Measurements from ENCODE around the gene NID1. TPM values are rescaled to one million over a fixed set of nuclear protein-coding genes. Genes with fewer than 3 reads are reported as not detected.

Gene NID1
- total RNA-seq, 1 experiment from 2014 or later = 8.6 TPM

GRCh38 chr1:236066054-236066453 is 1.2 kb upstream of the NID1 start:
- peaks cover 5% of the 10 kb centered on the region for H3K36me3 Mint-ChIP-seq (ENCODE audit: insufficient read depth, unreplicated experiment)

GRCh38 chr1:236065509-236066005 is 667 bp upstream of the NID1 start:
- peaks cover 5% of the 10 kb centered on the region for H3K36me3 Mint-ChIP-seq (ENCODE audit: insufficient read depth, unreplicated experiment)
- BruUV-seq (replicated peaks) = no TSS peak
- H3K4me3 Mint-ChIP-seq (ENCODE audit: low read depth, unreplicated experiment) = peak overlapping the region; percentile 67
- TF ChIP-seq CTCF (IDR thresholded peaks at IDR 0.05; ENCODE audit: unreplicated experiment) = no peak
- intact Hi-C loops (cut with micrococcal nuclease; ENCODE audit: unreplicated experiment) = no loop called here
- H3K27me3 Mint-ChIP-seq (ENCODE audit: unreplicated experiment) = peaks cover 25% of the 10 kb centered on the region
- no peaks in the 10 kb centered on the region for H3K9me3 Mint-ChIP-seq (ENCODE audit: low read depth, unreplicated experiment)
- no peak for DNase-seq
- CTCF ChIA-PET = no interaction called here
- H3K4me1 Mint-ChIP-seq (ENCODE audit: low read depth, unreplicated experiment) = no peaks in the 10 kb centered on the region
- H3K27ac Mint-ChIP-seq (ENCODE audit: unreplicated experiment) = no peak overlapping the region

More at GRCh38 chr1:236066054-236066453, 1.2 kb upstream of the NID1 start:
- intact Hi-C loops (cut with micrococcal nuclease; ENCODE audit: unreplicated experiment) = no loop called here
- no TSS peak for BruUV-seq (replicated peaks)
- no peak for DNase-seq
- TF ChIP-seq CTCF (IDR thresholded peaks at IDR 0.05; ENCODE audit: unreplicated experiment) = no peak
- Mint-ChIP-seq H3K27ac (ENCODE audit: unreplicated experiment) (no peak overlapping the region), H3K4me1 (ENCODE audit: low read depth, unreplicated experiment) (no peaks in the 10 kb centered on the region), H3K9me3 (ENCODE audit: low read depth, unreplicated experiment) (no peaks in the 10 kb centered on the region), H3K4me3 (ENCODE audit: low read depth, unreplicated experiment) (no peak overlapping the region), H3K27me3 (ENCODE audit: unreplicated experiment) (peaks cover 25% of the 10 kb centered on the region)
- CTCF ChIA-PET = no interaction called here

- Mint-ChIP-seq H3K36me3 (ENCODE audit: insufficient read depth, unreplicated experiment) (peaks cover 5% of the 10 kb centered on the region), H3K9me3 (ENCODE audit: low read depth, unreplicated experiment) (no peaks in the 10 kb centered on the region), H3K4me3 (ENCODE audit: low read depth, unreplicated experiment) (peak overlapping the region; percentile 67), H3K27ac (ENCODE audit: unreplicated experiment) (no peak overlapping the region), H3K27me3 (ENCODE audit: unreplicated experiment) (peaks cover 25% of the 10 kb centered on the region), H3K4me1 (ENCODE audit: low read depth, unreplicated experiment) (no peaks in the 10 kb centered on the region)
- DNase-seq = peak; percentile 47
- CTCF ChIA-PET = no interaction called here
- no TSS peak for BruUV-seq (replicated peaks)
- intact Hi-C loops (cut with micrococcal nuclease; ENCODE audit: unreplicated experiment) = no loop called here
- TF ChIP-seq CTCF (IDR thresholded peaks at IDR 0.05; ENCODE audit: unreplicated experiment) = no peak
Observed at GRCh38 chr1:236063919-236064673, 794 bp downstream of the NID1 start.

DNA sequence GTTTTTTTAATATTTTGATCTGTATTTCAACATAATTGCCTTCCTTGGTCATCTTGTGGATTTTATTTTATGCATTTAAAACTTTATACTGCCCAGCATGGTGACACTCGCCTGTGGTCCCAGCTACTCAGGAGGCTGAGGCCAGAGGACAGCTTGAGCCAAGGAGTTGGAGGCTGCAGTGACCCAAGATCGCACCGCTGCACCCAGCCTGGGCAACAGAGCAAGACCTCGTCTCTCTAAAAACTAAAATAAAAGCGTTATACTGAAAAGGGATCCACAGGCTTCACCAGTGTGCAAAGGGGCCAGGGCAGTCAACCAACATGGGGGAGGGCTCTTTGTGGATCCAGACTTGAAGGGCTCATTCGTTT is 1.4 kb downstream of the NID1 start:
- Mint-ChIP-seq H3K36me3 (ENCODE audit: insufficient read depth, unreplicated experiment) (peaks cover 5% of the 10 kb centered on the region), H3K4me3 (ENCODE audit: low read depth, unreplicated experiment) (no peak overlapping the region), H3K27ac (ENCODE audit: unreplicated experiment) (no peak overlapping the region), H3K27me3 (ENCODE audit: unreplicated experiment) (peaks cover 25% of the 10 kb centered on the region), H3K4me1 (ENCODE audit: low read depth, unreplicated experiment) (peaks cover 3% of the 10 kb centered on the region), H3K9me3 (ENCODE audit: low read depth, unreplicated experiment) (no peaks in the 10 kb centered on the region)
- BruUV-seq (replicated peaks) = no TSS peak
- CTCF ChIA-PET = interaction anchor here (0.7 kb wide), 1 partner anchor 1422 kb away, joined by 3 read pairs; no protein-coding TSS in a partner anchor
- TF ChIP-seq CTCF (IDR thresholded peaks at IDR 0.05; ENCODE audit: unreplicated experiment) = no peak
- intact Hi-C loops (cut with micrococcal nuclease; ENCODE audit: unreplicated experiment) = no loop called here
- no peak for DNase-seq

Data from Calu3 (cell line).